ENCODE measurements around the gene DNPH1. TPM values are rescaled to one million over a fixed set of nuclear protein-coding genes. Genes with fewer than 3 reads are reported as not detected.

The DNPH1 gene
- total and polyA plus RNA-seq, 9 of the 15 experiments (the other 6 are each of a cell fraction or from before 2014, with no cell fraction given) = 7.3 to 300 (median 68.7) TPM

DNA sequence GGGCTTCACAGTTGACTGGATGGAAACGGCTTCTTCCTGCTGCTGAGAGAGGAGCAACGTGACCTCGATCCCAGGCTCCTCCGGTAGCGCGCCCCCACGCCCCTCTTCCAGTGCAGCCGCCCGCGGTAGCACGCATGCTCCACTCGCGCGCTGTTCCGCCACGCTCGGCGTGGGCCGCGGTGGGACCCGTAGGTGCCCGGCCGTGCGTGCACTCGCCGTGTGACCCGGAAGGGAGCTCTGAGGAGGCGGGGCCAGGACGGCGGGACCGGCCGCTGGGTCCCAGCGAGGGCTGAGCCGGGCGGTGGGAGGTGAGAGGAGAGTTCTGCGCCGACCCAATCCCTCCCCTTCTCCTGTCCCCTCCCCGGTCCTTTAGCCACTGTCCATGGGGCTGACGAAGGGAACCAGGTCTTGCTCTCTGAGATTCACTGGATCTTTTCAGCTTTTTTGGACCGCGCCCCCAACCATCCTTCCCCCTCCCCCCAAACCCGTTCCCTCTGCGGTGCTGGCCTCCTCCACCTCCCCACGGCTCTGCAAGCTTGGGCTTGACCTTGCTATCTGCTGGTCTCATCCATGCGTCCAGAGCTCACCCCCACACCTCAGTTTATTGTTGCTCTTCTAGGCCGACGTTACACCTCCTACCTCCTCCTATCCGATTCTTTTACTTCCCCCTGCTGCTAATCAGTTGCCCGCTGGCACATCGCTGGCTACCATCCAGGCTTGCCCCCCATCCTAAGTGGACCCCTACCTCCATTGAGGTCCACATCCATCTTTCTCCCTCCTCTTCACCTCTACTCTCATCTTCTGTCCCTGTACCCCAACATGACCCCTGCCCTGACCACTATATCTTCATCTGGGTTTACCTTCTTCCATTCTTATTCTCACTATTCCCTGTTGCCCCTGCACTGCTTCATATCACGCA lies 47.1 kb downstream of the DNPH1 start, which contains the start of gene CUL9 (continued):
- peak; percentile 89 for TF ChIP-seq ARID4B (CRISPR knock-in tag; IDR thresholded peaks at IDR 0.05)
- no peak for TF ChIP-seq ZNF57 (CRISPR knock-in tag; IDR thresholded peaks at IDR 0.05)
- no peak for TF ChIP-seq SNRNP70 (optimal IDR thresholded peaks at IDR 0.05; ENCODE audit: low read depth, low read length)
- TF ChIP-seq ZNF668 (CRISPR knock-in tag; IDR thresholded peaks at IDR 0.05) = no peak
- TF ChIP-seq ZNF583 (CRISPR knock-in tag; IDR thresholded peaks at IDR 0.05) = no peak
- peak; percentile 61; the same call in 1 of the 2 replicates for TF ChIP-seq GATAD2B (IDR thresholded peaks at IDR 0.05; ENCODE audit: borderline replicate concordance)
- TF ChIP-seq ZNF79 (CRISPR knock-in tag; IDR thresholded peaks at IDR 0.05; ENCODE audit: low read depth) = no peak
- peak; percentile 78 for TF ChIP-seq ESRRA (IDR thresholded peaks at IDR 0.05; ENCODE audit: borderline replicate concordance, low read depth)
- peak; percentile 78 for TF ChIP-seq SUPT5H (IDR thresholded peaks at IDR 0.05)
- TF ChIP-seq, protein P1, sequence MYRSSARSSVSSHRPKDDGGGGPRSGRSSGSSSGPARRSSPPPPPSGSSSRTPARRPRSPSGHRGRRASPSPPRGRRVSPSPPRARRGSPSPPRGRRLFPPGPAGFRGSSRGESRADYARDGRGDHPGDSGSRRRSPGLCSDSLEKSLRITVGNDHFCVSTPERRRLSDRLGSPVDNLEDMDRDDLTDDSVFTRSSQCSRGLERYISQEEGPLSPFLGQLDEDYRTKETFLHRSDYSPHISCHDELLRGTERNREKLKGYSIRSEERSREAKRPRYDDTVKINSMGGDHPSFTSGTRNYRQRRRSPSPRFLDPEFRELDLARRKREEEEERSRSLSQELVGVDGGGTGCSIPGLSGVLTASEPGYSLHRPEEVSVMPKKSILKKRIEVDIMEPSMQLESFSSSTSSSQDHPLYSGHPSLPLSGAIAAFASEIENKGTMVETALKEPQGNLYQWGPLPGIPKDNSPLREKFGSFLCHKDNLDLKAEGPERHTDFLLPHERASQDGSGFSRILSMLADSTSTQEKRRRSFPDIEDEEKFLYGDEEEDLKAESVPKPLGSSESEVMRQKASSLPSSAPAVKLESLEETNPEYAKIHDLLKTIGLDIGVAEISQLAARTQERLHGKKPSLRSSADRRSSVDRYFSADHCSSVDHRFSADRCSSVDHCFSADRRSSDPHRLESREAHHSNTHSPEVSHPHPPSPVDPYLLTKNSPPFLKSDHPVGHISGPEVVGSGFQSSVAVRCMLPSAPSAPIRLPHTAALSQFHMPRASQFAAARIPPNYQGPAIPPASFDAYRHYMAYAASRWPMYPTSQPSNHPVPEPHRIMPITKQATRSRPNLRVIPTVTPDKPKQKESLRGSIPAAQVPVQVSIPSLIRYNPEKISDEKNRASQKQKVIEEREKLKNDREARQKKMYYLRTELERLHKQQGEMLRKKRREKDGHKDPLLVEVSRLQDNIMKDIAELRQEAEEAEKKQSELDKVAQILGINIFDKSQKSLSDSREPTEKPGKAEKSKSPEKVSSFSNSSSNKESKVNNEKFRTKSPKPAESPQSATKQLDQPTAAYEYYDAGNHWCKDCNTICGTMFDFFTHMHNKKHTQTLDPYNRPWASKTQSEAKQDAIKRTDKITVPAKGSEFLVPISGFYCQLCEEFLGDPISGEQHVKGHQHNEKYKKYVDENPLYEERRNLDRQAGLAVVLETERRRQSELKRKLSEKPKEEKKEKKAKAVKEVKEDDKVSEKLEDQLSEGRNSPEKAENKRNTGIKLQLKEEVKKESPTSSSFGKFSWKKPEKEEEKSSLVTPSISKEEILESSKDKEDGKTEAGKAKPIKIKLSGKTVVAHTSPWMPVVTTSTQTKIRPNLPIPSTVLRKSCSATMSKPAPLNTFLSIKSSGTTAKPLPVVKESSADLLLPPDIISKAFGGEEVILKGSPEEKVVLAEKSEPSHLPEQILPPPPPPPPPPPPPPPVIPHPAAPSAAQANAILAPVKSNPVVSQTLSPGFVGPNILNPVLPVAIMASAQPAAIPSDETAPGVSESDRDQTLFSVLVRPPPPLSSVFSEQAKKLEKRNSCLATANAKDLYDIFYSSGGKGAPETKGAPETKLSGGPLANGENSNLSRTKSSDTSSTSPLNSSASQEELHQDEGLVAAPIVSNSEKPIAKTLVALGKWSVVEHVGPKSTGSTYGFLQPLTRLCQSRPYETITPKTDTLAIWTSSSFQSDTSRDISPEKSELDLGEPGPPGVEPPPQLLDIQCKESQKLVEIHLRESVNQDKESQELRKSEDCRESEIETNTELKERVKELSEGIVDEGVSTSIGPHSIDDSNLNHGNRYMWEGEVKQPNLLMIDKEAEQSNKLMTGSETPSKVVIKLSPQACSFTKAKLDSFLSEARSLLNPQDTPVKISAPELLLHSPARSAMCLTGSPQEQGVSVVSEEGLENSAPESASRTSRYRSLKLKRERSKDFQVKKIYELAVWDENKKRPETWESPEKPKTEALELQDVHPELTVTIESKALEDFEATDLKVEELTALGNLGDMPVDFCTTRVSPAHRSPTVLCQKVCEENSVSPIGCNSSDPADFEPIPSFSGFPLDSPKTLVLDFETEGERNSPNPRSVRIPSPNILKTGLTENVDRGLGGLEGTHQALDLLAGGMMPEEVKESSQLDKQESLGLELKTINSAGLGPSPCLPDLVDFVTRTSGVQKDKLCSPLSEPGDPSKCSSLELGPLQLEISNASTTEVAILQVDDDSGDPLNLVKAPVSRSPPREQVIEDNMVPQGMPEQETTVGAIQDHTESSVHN (IDR thresholded peaks at IDR 0.05; ENCODE audit: borderline replicate concordance in 1 of 2, low read depth in 1 of 2) = no peak
- no peak for TF ChIP-seq ID3 (CRISPR knock-in tag; IDR thresholded peaks at IDR 0.05)
- peak; percentile 81 for TF ChIP-seq ID3 (tag; IDR thresholded peaks at IDR 0.05)
